Endothelial cell of umbilical vein (primary cell): Measurements from ENCODE around the gene WFIKKN2.

Source experiments
- EZH2 ChIP-seq: IDR thresholded peaks from 2 replicates; pipeline ENCODE4 v1.6.1; 2012; ENCODE audit warnings: borderline replicate concordance, low read depth, mild to moderate bottlenecking, moderate library complexity, low read length, inconsistent platforms; ENCODE audit not compliant: severe bottlenecking
- JUN ChIP-seq: IDR thresholded peaks from 2 replicates; pipeline ENCODE4 v1.6.1; 2011; ENCODE audit warnings: borderline replicate concordance, low read depth; ENCODE audit not compliant: insufficient read length, insufficient read depth

- TF ChIP-seq EZH2 (no peak), JUN (no peak)
Measured at GRCh38 chr17:50790618-50791017, 44.8 kb upstream of the WFIKKN2 start.
